ENCODE results near the gene MAMDC2. TPM values are rescaled to one million over a fixed set of nuclear protein-coding genes. Genes with fewer than 3 reads are reported as not detected.

Gene MAMDC2
- polyA plus RNA-seq, 1 experiment: 10.4 TPM

DNA sequence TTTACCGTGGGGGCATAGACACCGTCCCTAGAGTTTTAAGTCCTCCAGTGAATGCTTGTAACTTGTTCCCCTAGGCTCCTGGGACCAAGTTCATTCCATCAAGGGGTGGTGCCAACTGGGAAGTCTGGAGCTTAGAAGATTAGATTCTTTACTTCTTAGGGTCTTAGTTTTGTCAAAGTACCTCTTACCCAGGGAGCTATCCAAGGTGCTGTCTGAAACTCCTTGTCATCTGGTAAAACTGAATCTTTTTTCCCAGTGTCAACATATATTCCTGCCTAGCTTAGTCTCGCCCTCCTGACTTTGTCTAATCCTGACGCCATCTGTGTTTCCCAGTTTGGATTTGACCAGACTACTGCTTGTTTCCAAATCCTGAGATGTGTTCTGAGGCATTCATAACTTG, 41.6 kb downstream of the MAMDC2 start:
- H3K4me3 ChIP-seq (ENCODE audit: low read depth, low read length): no peak overlapping the region
- CTCF ChIA-PET: interaction anchor here (4.1 kb wide), 1 partner anchor 27 kb away, joined by 46 read pairs; no protein-coding TSS in a partner anchor
- TF ChIP-seq, protein P1, sequence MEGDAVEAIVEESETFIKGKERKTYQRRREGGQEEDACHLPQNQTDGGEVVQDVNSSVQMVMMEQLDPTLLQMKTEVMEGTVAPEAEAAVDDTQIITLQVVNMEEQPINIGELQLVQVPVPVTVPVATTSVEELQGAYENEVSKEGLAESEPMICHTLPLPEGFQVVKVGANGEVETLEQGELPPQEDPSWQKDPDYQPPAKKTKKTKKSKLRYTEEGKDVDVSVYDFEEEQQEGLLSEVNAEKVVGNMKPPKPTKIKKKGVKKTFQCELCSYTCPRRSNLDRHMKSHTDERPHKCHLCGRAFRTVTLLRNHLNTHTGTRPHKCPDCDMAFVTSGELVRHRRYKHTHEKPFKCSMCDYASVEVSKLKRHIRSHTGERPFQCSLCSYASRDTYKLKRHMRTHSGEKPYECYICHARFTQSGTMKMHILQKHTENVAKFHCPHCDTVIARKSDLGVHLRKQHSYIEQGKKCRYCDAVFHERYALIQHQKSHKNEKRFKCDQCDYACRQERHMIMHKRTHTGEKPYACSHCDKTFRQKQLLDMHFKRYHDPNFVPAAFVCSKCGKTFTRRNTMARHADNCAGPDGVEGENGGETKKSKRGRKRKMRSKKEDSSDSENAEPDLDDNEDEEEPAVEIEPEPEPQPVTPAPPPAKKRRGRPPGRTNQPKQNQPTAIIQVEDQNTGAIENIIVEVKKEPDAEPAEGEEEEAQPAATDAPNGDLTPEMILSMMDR (IDR thresholded peaks at IDR 0.05; ENCODE audit: low read depth, low read length): no peak
- no peaks in the 10 kb centered on the region for H3K27me3 ChIP-seq (ENCODE audit: control insufficient read depth, insufficient read depth, low read length)
- H3K9me3 ChIP-seq (ENCODE audit: control insufficient read depth, insufficient read depth, low read length): no peaks in the 10 kb centered on the region
- H3K27ac ChIP-seq (ENCODE audit: low read depth, low read length): no peak overlapping the region
- POLR2A ChIA-PET: no interaction called here
- no peak for DNase-seq (ENCODE audit: low read depth, low spot score)

DNA sequence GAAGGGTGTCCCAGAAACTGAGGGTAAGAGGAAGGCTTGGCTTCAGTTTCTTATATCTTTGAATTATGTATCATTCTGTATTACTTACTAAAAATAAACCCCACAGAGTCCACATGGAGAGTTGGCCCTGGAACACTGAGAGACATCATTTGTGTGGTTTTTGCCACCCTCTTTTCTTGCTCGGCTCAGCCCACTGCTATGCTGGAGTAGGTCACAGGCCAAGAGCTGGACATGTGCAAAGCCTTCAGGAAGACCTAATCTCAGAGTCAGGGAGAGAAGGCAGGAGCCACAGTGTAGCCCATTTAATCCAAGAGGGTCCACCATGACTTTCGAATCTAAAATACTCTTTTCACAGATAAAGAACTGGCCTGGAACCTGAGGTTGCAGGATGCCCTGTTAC, 47.5 kb downstream of the MAMDC2 start:
- H3K9me3 ChIP-seq (ENCODE audit: control insufficient read depth, insufficient read depth, low read length): no peaks in the 10 kb centered on the region
- H3K4me3 ChIP-seq (ENCODE audit: low read depth, low read length): no peak overlapping the region
- no peak for DNase-seq (ENCODE audit: low read depth, low spot score)
- no peaks in the 10 kb centered on the region for H3K27me3 ChIP-seq (ENCODE audit: control insufficient read depth, insufficient read depth, low read length)
- ChIA-PET POLR2A (no interaction called here), CTCF (interaction anchor here (5.1 kb wide), 1 partner anchor 21 kb away, joined by 44 read pairs; no protein-coding TSS in a partner anchor)
- no peak overlapping the region for H3K27ac ChIP-seq (ENCODE audit: low read depth, low read length)
- TF ChIP-seq, protein P1 (IDR thresholded peaks at IDR 0.05; ENCODE audit: low read depth, low read length): no peak

DNA sequence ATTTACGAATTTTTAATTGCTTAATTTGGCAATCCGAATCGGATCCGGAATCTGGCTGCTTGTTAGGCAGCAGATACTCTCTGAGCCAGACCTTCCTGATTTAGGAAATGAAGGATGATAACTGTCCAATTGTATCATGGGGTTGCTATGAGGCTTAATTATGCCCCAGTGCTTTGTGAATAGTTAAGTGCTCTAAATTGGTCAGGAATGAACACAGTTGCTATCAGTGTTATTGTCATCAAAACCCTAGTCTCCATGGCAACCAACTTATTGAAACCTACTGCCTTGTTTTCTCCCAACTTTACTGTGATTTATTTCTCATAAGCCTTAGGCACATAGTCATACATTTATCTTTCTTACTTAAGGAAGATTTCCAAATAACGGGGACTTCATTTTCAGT, 47.9 kb downstream of the MAMDC2 start:
- Histone ChIP-seq H3K27ac (ENCODE audit: low read depth, low read length) (no peak overlapping the region), H3K4me3 (ENCODE audit: low read depth, low read length) (no peak overlapping the region), H3K27me3 (ENCODE audit: control insufficient read depth, insufficient read depth, low read length) (no peaks in the 10 kb centered on the region), H3K9me3 (ENCODE audit: control insufficient read depth, insufficient read depth, low read length) (no peaks in the 10 kb centered on the region)
- ChIA-PET CTCF (interaction anchor here (5.1 kb wide), 1 partner anchor 21 kb away, joined by 44 read pairs; no protein-coding TSS in a partner anchor), POLR2A (no interaction called here)
- TF ChIP-seq, protein P1 (IDR thresholded peaks at IDR 0.05; ENCODE audit: low read depth, low read length): no peak
- DNase-seq (ENCODE audit: low read depth, low spot score): no peak

DNA sequence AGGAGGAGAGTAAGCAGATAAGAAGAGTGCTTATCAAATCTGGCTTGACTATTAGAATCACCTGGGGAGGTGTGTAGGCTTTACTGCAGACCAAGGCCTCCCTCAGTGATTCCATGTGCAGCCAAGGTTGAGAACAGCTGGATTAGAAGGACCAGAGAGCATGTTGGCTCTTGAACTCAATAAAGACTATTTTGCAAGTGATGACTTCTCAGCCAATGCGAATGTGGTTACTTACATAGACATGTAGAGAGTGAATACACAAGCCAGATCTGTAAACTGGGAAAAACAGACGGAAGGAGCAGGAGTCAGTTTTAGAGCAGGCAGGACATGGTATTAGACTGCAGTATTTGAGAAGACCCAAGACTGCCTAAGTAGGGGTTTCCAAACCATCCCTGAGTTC, 48.5 kb downstream of the MAMDC2 start:
- Histone ChIP-seq H3K9me3 (ENCODE audit: control insufficient read depth, insufficient read depth, low read length) (no peaks in the 10 kb centered on the region), H3K27ac (ENCODE audit: low read depth, low read length) (no peak overlapping the region), H3K4me3 (ENCODE audit: low read depth, low read length) (no peak overlapping the region), H3K27me3 (ENCODE audit: control insufficient read depth, insufficient read depth, low read length) (no peaks in the 10 kb centered on the region)
- ChIA-PET CTCF (no interaction called here), POLR2A (no interaction called here)
- no peak for DNase-seq (ENCODE audit: low read depth, low spot score)
- TF ChIP-seq, protein P1 (IDR thresholded peaks at IDR 0.05; ENCODE audit: low read depth, low read length): no peak

DNA sequence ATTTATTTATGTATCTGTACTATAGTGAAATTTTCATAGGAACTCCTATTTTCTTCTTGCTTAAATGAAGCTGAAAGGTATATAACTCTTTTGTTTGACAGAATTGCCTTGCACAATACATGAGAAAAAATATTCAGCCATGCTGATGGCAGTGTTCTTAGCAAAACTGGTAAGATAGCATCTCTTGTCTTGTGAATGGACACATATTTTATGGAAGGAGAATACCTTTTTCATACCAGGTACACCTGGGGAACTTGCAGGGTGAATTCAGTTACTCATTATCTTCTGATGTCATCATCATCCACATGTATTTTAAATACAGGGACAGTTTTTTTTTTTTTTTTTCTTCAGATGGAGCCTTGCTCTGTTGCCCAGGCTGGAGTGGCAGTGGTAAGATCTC, 49.4 kb downstream of the MAMDC2 start:
- Histone ChIP-seq H3K27ac (ENCODE audit: low read depth, low read length) (no peak overlapping the region), H3K9me3 (ENCODE audit: control insufficient read depth, insufficient read depth, low read length) (no peaks in the 10 kb centered on the region), H3K27me3 (ENCODE audit: control insufficient read depth, insufficient read depth, low read length) (no peaks in the 10 kb centered on the region), H3K4me3 (ENCODE audit: low read depth, low read length) (no peak overlapping the region)
- DNase-seq (ENCODE audit: low read depth, low spot score): no peak
- ChIA-PET CTCF (interaction anchor here (5.2 kb wide), 1 partner anchor 19 kb away, joined by 51 read pairs; no protein-coding TSS in a partner anchor), POLR2A (no interaction called here)
- TF ChIP-seq, protein P1 (IDR thresholded peaks at IDR 0.05; ENCODE audit: low read depth, low read length): no peak
